Thyroid gland (tissue), 4 donors: ENCODE measurements around the gene LDB2.

Experiments
- POLR2A ChIP-seq, 2 donors: fragments of 450-650 bp; IDR thresholded peaks; one replicate each; pipeline ENCODE4 v1.6.1; 2017; ENCODE audit warnings: antibody characterized with exemption in 2 of 2, mild to moderate bottlenecking in 2 of 2, moderate library complexity in 1 of 2
- TF ChIP-seq, protein P1 (sequence below), 6 experiments: fragments of 200-600 bp in 3 of 6; fragments of 450-650 bp in 3 of 6; sonication (generic) in 3 of 6; IDR thresholded peaks; one replicate each; pipeline ENCODE4 v1.5.1; 2016 to 2019; ENCODE audit warnings: antibody characterized with exemption in 6 of 6, mild to moderate bottlenecking in 2 of 6, inconsistent platforms in 1 of 6, moderate library complexity in 1 of 6

DNA sequence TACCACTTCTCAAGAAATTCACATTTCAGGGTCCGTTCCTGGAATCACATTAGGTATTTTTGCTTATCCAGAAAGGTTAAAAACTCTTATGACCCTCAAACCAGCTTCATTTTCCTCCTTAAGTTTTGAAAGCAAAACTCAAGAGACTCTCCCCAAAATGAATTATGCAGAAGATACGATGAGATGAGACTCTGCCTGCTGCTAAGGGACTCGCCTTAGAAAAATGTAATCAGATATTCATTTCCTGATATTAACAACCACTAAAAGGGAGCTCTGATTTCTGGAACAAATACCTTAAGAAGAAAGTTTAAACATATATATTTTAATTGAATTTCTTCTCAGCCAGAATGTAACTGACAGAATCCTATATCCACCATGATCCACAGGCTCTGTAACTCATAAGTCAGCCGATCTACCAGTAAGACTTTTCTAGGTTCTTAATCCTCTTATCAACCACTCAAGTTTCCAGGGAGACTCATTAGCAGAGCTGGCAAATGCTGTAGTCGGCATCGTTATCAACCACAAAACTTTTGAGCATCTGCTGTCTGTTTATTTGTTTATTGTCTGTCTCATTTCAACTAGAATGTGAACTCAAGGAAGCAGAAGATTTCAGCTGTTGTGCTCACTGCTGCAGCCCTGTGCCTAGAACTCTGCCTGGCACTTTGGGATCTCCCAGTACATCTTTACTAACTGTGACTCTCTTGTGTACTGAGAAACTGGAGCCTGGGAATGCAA, 112.5 kb downstream of the LDB2 start:
- TF ChIP-seq, protein P1, sequence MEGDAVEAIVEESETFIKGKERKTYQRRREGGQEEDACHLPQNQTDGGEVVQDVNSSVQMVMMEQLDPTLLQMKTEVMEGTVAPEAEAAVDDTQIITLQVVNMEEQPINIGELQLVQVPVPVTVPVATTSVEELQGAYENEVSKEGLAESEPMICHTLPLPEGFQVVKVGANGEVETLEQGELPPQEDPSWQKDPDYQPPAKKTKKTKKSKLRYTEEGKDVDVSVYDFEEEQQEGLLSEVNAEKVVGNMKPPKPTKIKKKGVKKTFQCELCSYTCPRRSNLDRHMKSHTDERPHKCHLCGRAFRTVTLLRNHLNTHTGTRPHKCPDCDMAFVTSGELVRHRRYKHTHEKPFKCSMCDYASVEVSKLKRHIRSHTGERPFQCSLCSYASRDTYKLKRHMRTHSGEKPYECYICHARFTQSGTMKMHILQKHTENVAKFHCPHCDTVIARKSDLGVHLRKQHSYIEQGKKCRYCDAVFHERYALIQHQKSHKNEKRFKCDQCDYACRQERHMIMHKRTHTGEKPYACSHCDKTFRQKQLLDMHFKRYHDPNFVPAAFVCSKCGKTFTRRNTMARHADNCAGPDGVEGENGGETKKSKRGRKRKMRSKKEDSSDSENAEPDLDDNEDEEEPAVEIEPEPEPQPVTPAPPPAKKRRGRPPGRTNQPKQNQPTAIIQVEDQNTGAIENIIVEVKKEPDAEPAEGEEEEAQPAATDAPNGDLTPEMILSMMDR (IDR thresholded peaks at IDR 0.05) = no peak
- no peak for TF ChIP-seq POLR2A (IDR thresholded peaks at IDR 0.05)
